Activated CD8-positive, alpha-beta T cell treated with anti-CD3 and anti-CD28 coated beads for 36 hours (primary cell): ENCODE measurements around the gene TNIK. TPM values are rescaled to one million over a fixed set of nuclear protein-coding genes. Genes with fewer than 3 reads are reported as not detected.

Experiments
- ATAC-seq: fragments of 200-7000 bp; cut with Tn5 transposase; one replicate; pipeline ENCODE4 v1.10.0; 2021; ENCODE audit warnings: mild to moderate bottlenecking, moderate library complexity
- CTCF ChIA-PET: fragments of 350-600 bp; sonication (Branson Sonifier 250); formaldehyde crosslinking; loops from one replicate; lab custom pipeline; 2021; ENCODE audit warnings: antibody characterized with exemption; lab: Charles Lee
- POLR2A ChIA-PET: fragments of 350-600 bp; sonication (Branson Sonifier 250); formaldehyde crosslinking; loops from one replicate; lab custom pipeline; 2021; ENCODE audit warnings: antibody characterized with exemption; lab: Charles Lee
- DNase-seq: peaks from one replicate; pipeline ENCODE4 v3.0.0-alpha.2; 2020
- H3K27ac Mint-ChIP-seq: one replicate; pipeline ENCODE4 v1.8.0; 2021; ENCODE audit warnings: mild to moderate bottlenecking, mixed read lengths
- H3K27me3 Mint-ChIP-seq: one replicate; pipeline ENCODE4 v1.8.0; 2021; ENCODE audit warnings: mixed read lengths
- H3K36me3 Mint-ChIP-seq: one replicate; pipeline ENCODE4 v1.8.0; 2021; ENCODE audit warnings: low read depth, mixed read lengths
- H3K4me1 Mint-ChIP-seq: one replicate; pipeline ENCODE4 v1.8.0; 2021; ENCODE audit warnings: low read depth, mixed read lengths
- H3K4me3 Mint-ChIP-seq: one replicate; pipeline ENCODE4 v1.8.0; 2021; ENCODE audit warnings: mild to moderate bottlenecking, moderate library complexity, mixed read lengths
- H3K9me3 Mint-ChIP-seq: one replicate; pipeline ENCODE4 v1.8.0; 2021; ENCODE audit warnings: mixed read lengths
- CTCF ChIP-seq: fragments of 200-600 bp; IDR thresholded peaks from one replicate; pipeline ENCODE4 v1.8.0; 2022; ENCODE audit warnings: antibody characterized with exemption, mild to moderate bottlenecking
- intact Hi-C: fragments of 100-400 bp; cut with micrococcal nuclease; formaldehyde crosslinking; loops from one replicate; pipeline ENCODE4 v1.10.0; 2022
- total RNA-seq, 2 experiments: library from RNA; stranded (reverse); gene quantifications; one replicate each; pipeline ENCODE4 v1.2.3, GENCODE V29; 2021

Gene TNIK
- total RNA-seq, 2 experiments from 2014 or later, result 25.1 to 28.8 TPM

- ChIA-PET POLR2A (interaction anchor here (1.7 kb wide), 1 partner anchor 34 kb away, joined by 4 read pairs; no protein-coding TSS in a partner anchor), CTCF (no interaction called here)
- intact Hi-C loops, result no loop called here
- DNase-seq, result no peak
- Mint-ChIP-seq H3K4me1 (peaks cover 41% of the 10 kb centered on the region), H3K9me3 (peaks cover 4% of the 10 kb centered on the region), H3K4me3 (no peak overlapping the region), H3K27me3 (no peaks in the 10 kb centered on the region), H3K27ac (no peak overlapping the region), H3K36me3 (peaks cover 9% of the 10 kb centered on the region)
- no peak for TF ChIP-seq CTCF
- ATAC-seq, result no peak
Measured at GRCh38 chr3:171495413-171495812, 35.2 kb upstream of the TNIK start.

GRCh38 chr3:171494457-171495109 lies 34.4 kb upstream of the TNIK start:
- Mint-ChIP-seq H3K27me3 (no peaks in the 10 kb centered on the region), H3K27ac (peak overlapping the region; percentile 68), H3K9me3 (peaks cover 2% of the 10 kb centered on the region), H3K4me1 (peaks cover 39% of the 10 kb centered on the region), H3K36me3 (peaks cover 9% of the 10 kb centered on the region), H3K4me3 (no peak overlapping the region)
- POLR2A ChIA-PET, result interaction anchor here (1.7 kb wide), 1 partner anchor 33 kb away, joined by 4 read pairs; no protein-coding TSS in a partner anchor
- DNase-seq, result no peak
- ATAC-seq, result peak; percentile 46
- CTCF ChIA-PET, result no interaction called here
- no peak for TF ChIP-seq CTCF
- intact Hi-C loops, result no loop called here

GRCh38 chr3:171491361-171491760 lies 31.2 kb upstream of the TNIK start:
- Mint-ChIP-seq H3K27ac (peak overlapping the region; percentile 71), H3K9me3 (peaks cover 2% of the 10 kb centered on the region), H3K4me3 (peak overlapping the region; percentile 58), H3K27me3 (no peaks in the 10 kb centered on the region), H3K36me3 (peaks cover 9% of the 10 kb centered on the region), H3K4me1 (peaks cover 35% of the 10 kb centered on the region)
- no peak for DNase-seq
- intact Hi-C loops, result no loop called here
- ATAC-seq, result peak; percentile 62
- POLR2A ChIA-PET, result interaction anchor here (0.7 to 1.0 kb wide), 2 partner anchors 30 to 171 kb away, joined by 3 to 4 read pairs; no protein-coding TSS in a partner anchor
- CTCF ChIA-PET, result interaction anchor here (0.6 kb wide), 1 partner anchor 134 kb away, joined by 3 read pairs; no protein-coding TSS in a partner anchor
- no peak for TF ChIP-seq CTCF

- Mint-ChIP-seq H3K9me3 (peaks cover 2% of the 10 kb centered on the region), H3K36me3 (peaks cover 9% of the 10 kb centered on the region), H3K4me3 (peak overlapping the region; percentile 58), H3K27me3 (no peaks in the 10 kb centered on the region), H3K27ac (peak overlapping the region; percentile 71), H3K4me1 (peaks cover 35% of the 10 kb centered on the region)
- no peak for TF ChIP-seq CTCF
- ChIA-PET CTCF (interaction anchor here (0.6 to 1.1 kb wide), 3 partner anchors 9 to 134 kb away, joined by 3 read pairs; no protein-coding TSS in a partner anchor), POLR2A (interaction anchor here (0.7 to 1.0 kb wide), 2 partner anchors 30 to 171 kb away, joined by 3 to 4 read pairs; no protein-coding TSS in a partner anchor)
- intact Hi-C loops, result no loop called here
- ATAC-seq, result no peak
- DNase-seq, result no peak
Measured at GRCh38 chr3:171490901-171491300, 30.7 kb upstream of the TNIK start.

GRCh38 chr3:171489348-171489747 lies 29.1 kb upstream of the TNIK start:
- Mint-ChIP-seq H3K4me3 (no peak overlapping the region), H3K4me1 (peaks cover 28% of the 10 kb centered on the region), H3K9me3 (peaks cover 2% of the 10 kb centered on the region), H3K36me3 (peaks cover 9% of the 10 kb centered on the region), H3K27me3 (no peaks in the 10 kb centered on the region), H3K27ac (no peak overlapping the region)
- ChIA-PET CTCF (no interaction called here), POLR2A (no interaction called here)
- DNase-seq (no peak), ATAC-seq (no peak)
- TF ChIP-seq CTCF, result no peak
- intact Hi-C loops, result no loop called here
